ENCODE data around the gene GALNT18.
"Not testable (repeated sequence)": the region's sequence is repeated elsewhere in the genome, so short reads cannot be mapped to it uniquely, and the experiment has no call there.

Gene GALNT18

DNA sequence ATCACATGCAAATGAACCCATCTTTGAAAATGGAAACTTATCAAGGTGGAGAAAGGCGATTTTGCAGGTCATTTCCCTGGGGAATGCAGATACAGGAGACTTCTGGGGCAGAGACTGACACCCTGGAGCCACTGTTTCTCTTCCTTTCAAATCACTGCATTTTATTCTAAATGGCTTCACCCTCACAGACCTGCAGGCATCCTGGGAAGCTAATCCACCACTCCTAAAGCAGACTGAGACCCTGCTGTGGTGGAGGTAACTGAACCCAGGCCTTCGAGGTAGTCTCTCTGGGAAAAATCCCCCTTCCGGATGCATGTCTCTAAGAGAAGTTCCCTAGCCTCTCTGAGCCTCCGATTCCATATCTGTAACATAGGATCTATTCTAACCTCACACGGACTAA lies 247.9 kb downstream of the GALNT18 start:
- no peak for DNase-seq

DNA sequence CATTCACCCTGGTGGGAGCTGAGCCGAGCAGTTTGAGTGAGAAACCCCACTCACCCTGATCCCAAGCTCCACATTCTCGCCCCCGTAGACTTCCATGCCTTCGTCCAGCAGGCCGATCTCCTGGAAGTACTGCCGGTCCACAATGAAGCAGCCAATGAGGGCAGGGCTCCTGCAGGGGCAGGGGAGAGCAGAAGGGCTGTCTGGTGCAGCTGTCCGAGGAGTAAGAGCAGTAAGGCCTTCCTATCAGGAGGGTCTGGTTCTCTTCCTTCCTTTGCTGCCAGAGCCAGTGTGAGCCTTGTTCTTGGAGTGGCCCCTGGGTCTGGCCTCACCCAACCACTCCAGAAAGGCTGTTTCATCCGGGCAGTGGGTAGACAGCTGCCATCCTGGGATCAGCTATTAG lies 249.3 kb downstream of the GALNT18 start:
- no peak for DNase-seq

- no peak for DNase-seq
Measured at GRCh38 chr11:11370962-11371303, 250.9 kb downstream of the GALNT18 start.

DNA sequence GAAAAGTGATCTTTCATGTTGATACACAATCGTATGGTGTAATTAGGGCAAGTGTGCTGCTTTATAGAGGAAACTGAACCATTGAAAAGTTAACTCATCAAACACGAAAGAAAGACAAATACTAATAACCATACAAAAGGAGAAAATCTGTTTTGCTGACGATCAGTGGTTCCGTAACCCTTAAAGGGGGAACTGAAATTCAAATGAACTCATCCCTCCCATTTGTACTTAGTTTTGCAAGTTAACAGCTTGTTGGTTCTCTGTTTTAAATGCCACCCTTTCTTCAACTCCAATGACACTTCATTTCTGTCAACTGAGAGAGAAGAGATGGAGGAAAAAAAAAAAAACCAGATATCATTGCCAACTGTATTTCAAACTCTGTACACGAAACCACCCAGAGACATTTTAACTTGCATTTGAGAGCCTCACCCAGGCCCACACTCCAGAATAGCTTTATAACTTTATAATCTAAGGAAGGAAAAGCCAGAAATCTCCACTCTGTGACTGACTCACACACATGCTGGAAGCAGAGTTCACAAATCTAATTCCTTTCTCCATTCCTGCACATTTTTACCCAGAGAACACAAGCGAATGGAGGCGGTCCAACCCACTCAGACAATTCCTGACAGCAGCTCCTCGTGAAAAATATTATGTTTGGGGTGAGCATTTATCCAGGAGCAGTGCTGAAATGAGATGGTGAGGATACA lies 251.4 kb downstream of the GALNT18 start:
- DNase-seq: no peak

DNA sequence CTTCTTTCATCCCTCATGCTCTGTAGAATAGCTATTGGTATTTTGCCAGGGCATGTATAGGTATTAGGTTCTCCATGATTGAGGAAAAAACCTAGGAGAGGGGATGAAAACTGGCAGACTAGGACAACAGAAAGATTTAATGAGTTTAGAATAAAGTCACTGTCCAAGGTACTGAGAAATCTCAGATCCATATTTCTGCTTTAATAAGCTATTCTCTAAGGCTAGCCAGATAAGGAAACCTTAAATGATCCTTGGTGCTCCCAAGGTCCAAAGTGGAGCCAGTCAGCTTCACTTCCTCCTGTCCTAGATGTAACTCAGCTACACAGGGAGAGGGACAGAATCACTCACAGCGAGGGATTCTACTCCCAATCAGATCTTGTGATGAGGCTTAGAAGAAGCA lies 255.0 kb downstream of the GALNT18 start:
- no peak for DNase-seq

DNA sequence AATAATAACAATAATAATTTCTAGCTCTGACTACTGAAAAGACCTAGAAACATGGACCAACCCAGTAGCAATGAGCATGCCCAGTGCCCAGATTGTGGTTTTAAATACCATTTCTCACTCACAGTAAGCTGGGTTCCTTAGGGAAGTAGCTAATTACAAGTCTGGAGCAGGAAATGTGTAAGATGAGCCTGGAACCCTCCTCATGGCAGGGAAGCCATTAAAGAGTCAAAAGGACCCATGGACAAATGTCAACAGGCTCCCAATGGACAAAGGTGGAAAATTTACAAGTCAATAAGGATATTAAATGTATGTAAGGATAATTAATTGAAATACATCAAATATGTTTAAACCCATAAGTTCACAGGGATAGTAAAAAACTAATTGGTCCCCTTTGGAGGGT lies 258.1 kb downstream of the GALNT18 start:
- no peak for DNase-seq

GRCh38 chr11:11359611-11360010 lies 262.2 kb downstream of the GALNT18 start:
- DNase-seq: no peak

- DNase-seq: no peak
Measured at GRCh38 chr11:11356842-11357241, 265.0 kb downstream of the GALNT18 start.

- not testable (repeated sequence) for DNase-seq
Measured at GRCh38 chr11:11352878-11353277, 268.9 kb downstream of the GALNT18 start, which contains the start of gene CSNK2A3. Gene CSNK2A3, minus strand, starts transcription at chr11:11353250. Its CDS starts 131 bp downstream, at chr11:11353119.

DNA sequence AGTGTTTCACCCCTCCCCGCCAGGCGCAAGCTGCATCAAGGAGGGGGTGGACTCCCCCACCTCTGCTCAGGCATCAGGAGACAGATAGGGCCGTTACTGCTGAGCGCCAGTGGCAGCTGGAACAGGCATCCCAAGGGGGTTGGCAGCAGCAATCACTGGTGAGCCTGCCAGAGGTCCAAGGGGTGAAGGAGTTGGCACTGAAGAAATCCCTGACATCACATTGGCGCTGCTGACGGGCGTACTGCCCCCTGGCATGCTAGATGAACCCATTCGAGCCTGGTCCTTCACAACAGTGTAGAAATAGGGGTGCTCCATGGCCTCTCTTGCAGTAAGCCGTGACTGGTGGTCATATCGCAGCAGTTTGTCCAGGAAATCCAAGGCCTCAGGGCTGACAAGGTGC lies 270.0 kb downstream of the GALNT18 start:
- not testable (repeated sequence) for DNase-seq

GRCh38 chr11:11351042-11351586 lies 270.7 kb downstream of the GALNT18 start:
- no peak for DNase-seq

DNA sequence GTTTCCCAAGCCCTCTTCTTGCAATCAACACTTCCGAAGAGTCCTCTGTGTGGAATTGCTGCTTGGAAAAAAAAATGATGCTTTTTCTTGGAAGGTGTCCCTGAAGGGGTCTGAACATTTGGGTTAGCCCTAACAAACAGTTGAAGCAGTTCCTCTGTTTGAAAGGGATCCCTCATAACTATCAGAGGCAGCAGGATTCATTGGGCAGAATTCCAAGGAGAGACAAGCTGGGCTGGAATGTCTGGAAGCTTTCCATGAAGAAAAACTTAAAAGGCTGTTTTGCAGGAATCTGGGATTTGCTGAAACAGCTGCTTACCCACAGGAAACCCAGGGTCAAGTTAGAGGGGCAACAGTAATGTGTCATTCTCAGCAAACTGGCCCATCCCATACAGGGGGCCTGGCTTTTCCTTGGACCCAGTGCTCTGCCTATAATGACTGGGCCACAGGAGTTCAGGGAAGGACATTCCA lies 271.9 kb downstream of the GALNT18 start:
- DNase-seq: no peak

GRCh38 chr11:11349106-11349825 lies 272.5 kb downstream of the GALNT18 start:
- no peak for DNase-seq

GRCh38 chr11:11348303-11348702 lies 273.5 kb downstream of the GALNT18 start:
- no peak for DNase-seq

DNA sequence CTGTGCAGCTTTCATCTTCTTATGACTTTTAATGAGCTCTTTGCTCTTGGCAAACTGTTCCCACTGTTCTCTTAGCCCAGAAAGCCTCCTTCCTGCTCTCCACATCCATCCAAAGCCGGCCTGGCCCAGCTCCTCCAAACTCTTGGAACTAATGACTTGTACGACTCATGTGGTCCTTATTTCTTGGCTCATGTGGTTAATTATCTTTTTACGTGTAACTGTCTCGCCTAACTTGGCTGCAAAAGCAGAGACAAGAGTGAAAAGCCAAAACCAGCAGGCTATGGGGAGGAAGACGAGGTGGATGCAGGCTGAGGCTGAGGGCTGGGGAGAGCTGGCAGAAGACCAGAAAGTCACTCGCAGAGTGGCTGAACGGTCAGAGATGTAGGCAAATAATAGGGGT lies 274.2 kb downstream of the GALNT18 start:
- no peak for DNase-seq

DNA sequence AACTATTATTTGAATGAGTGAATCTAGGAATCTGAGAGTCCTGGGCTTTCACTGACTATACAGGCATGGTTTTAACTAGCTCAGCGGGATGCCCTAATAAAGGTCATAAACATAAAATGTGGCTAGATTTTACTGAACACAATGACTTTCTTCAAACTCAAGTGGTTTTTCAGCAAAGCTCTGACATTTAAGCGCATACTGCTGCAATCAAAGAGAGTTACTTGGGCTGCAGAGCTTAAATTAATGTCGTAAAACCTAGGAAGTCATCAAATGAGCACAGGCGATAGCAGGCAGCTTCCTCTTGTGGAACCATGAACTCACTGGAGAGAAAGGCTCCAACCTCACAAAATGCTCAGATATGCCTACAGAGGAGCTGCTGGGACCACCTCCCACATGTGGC lies 275.5 kb downstream of the GALNT18 start:
- DNase-seq: no peak

DNA sequence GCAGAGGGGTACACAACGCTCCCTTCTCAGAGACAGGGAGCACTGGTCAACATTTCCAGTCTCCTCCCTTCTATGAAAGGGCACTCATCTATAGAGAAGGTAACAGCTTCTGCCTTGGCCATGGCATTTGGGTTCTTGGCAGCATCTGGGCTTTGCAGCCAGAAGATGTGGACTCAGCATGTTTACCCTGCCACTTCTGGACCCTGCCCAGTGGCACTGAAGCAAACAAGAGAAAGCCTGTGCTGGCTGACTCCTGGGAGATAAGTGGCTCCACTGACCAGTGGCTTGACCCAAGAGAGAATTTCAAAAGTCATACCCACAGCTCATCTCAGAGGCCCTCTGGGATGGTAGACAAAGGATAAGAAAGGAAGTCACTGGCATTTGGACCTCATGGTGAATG lies 276.7 kb downstream of the GALNT18 start:
- no peak for DNase-seq

- no peak for DNase-seq
Measured at GRCh38 chr11:11344045-11344444, 277.8 kb downstream of the GALNT18 start.

DNA sequence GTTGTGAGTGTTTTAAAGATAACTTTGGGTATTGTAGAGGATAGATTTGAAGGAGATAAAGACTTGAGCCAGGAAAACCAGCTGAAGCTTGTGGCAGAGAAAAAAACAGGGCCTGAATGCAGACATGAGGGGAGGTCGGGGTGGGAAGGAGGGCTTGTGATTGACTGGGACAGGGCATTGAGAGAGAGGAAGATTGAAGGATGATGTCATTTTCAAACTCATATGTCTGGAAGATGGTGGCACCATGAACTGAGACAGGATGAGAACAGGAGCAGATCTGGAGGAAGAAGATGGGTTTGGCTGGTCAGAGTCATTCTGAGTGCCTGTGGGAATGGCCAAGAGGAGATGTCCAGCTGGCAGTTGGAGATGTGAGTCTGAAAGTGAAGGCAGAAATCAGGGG lies 283.5 kb downstream of the GALNT18 start:
- no peak for DNase-seq

- DNase-seq: no peak
Measured at GRCh38 chr11:11336664-11337063, 285.1 kb downstream of the GALNT18 start.

DNA sequence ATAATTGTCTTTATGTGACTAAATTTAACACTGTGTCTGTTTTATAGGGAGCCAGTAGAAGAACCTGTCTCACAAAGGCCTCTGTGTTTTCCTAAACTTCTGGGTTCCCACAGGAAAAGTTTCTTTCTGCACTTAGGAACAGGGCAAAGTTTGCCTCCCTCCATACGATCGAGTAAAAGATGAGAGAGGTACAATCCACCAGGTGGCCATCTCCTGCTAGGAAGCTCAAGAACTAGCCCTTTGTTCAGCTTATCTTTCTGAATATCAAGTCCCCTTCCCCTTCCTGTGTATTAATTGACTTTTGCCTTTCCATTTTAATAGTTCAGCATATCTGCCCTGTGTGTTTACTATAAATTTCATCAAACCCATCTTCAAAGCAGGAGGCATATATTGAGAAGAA lies 286.8 kb downstream of the GALNT18 start:
- no peak for DNase-seq

DNA sequence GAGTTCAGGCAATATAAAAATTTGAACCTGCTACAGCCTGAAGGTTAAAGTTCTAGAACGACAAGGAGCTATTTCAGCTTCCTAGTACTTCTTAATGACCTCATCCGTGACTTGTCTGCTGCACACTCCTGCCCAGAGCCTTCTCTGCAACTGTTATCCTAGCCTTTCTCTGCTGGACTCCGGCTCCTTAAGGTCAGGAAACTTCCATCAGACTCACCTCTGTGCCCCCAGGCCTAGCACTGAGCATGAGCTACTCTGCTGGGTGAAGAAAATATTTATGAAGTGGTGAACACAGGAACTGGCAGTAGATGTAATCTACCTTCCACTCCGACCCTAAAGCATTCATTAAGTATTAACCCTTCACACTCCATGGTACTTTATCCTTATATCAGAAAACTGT lies 287.2 kb downstream of the GALNT18 start:
- DNase-seq: no peak

DNA sequence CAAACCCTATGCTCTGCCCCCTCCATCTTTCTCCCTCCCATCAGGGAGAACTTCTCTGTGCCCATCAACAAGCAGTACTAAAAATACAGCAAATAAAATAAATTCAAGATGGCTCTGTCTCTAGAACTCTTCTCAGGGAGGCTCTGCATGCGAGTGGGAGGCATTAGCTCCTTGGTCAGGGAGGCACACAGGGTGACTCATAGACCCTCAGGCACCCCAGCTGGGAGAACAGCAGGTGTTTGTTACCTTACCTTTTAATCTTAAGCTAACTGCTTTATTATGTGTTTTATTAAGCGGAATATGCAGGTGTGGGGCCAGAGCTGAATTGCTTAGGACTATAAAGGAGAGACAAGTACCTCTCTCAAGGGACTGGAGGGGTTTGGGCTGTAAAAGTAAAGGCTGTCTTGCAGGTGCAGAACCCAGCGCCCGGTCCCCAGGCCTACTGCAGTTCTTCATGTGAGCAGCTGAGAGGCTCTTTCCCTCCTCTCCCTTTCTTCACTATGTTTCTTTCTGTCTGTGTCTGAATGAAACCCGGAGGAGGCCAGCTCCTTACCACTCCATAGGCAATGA lies 289.6 kb downstream of the GALNT18 start:
- DNase-seq: no peak

All from NCI-H1694 treated with DMSO at 0.1 percent for 48 hours (cell line).